GM12878 (cell line): Measurements from ENCODE around the gene DEF6.

Experiments used
- EED ChIP-seq: sonication (generic); IDR thresholded peaks from 2 replicates; pipeline ENCODE4 v1.6.1; 2016; ENCODE audit warnings: antibody characterized with exemption, low read depth
- EP300 ChIP-seq, 2 experiments: fragments of 150-350 bp in 1 of 2; IDR thresholded peaks; 2 replicates each; pipeline ENCODE4 v1.6.1; 2011 to 2012; ENCODE audit warnings: low read depth in 2 of 2, low read length in 2 of 2, borderline replicate concordance in 1 of 2, improper control_type of control experiment in 1 of 2, inconsistent platforms in 1 of 2; ENCODE audit not compliant: control insufficient read depth in 1 of 2
- FOXK2 ChIP-seq: fragments of 450-650 bp; IDR thresholded peaks from 2 replicates; pipeline ENCODE4 v1.6.1; 2017; ENCODE audit warnings: mild to moderate bottlenecking, moderate library complexity
- POLR2AphosphoS5 ChIP-seq: IDR thresholded peaks from 2 replicates; pipeline ENCODE4 v1.6.1; 2011; ENCODE audit warnings: mild to moderate bottlenecking, low read length, inconsistent platforms
- SMAD1 ChIP-seq: fragments of 450-650 bp; IDR thresholded peaks from 2 replicates; pipeline ENCODE4 v1.6.1; 2018; ENCODE audit warnings: mild to moderate bottlenecking, low read depth; ENCODE audit not compliant: partially characterized antibody
- TF ChIP-seq, protein P1 (sequence below): IDR thresholded peaks from 2 replicates; pipeline ENCODE4 v1.6.1; 2012; ENCODE audit warnings: low read depth, low read length, improper control_type of control experiment

- no peak for TF ChIP-seq EED
- TF ChIP-seq SMAD1: no peak
- TF ChIP-seq, protein P1, sequence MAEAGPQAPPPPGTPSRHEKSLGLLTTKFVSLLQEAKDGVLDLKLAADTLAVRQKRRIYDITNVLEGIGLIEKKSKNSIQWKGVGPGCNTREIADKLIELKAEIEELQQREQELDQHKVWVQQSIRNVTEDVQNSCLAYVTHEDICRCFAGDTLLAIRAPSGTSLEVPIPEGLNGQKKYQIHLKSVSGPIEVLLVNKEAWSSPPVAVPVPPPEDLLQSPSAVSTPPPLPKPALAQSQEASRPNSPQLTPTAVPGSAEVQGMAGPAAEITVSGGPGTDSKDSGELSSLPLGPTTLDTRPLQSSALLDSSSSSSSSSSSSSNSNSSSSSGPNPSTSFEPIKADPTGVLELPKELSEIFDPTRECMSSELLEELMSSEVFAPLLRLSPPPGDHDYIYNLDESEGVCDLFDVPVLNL: no peak
- no peak for TF ChIP-seq FOXK2
- no peak for TF ChIP-seq EP300 (IDR thresholded peaks at IDR 0.05; ENCODE audit: borderline replicate concordance in 1 of 2, control insufficient read depth in 1 of 2, low read depth in 2 of 2, low read length in 2 of 2)
- TF ChIP-seq POLR2AphosphoS5: no peak
Observed at GRCh38 chr6:35275744-35276260, 21.8 kb upstream of the DEF6 start.
